T-cell (primary cell): ENCODE results near the gene ZNF496. TPM values are rescaled to one million over a fixed set of nuclear protein-coding genes. Genes with fewer than 3 reads are reported as not detected.
A peak's percentile ranks its signal among the peaks of the same experiment; 100 is the strongest.

ENCODE experiments used
- ATAC-seq, 4 experiments: fragments of 200-7000 bp in 3 of 4; fragments of 150-1000 bp in 1 of 4; cut with Tn5 transposase; replicated peaks in 1 of 4; 1 replicate in 3 of 4; 2 replicates in 1 of 4; pipeline ENCODE4 v1.10.0; 2021; ENCODE audit warnings: moderate library complexity in 3 of 4, mild to moderate bottlenecking in 2 of 4, moderate number of reproducible peaks in 1 of 4
- CTCF ChIA-PET, 2 donors: fragments of 300-600 bp; sonication (Branson Sonifier 250); formaldehyde crosslinking; loops; one replicate each; lab custom pipeline; 2022; ENCODE audit warnings: antibody characterized with exemption in 2 of 2; lab: Charles Lee
- POLR2A ChIA-PET, 2 donors: fragments of 300-600 bp; sonication (Branson Sonifier 250); formaldehyde crosslinking; loops; one replicate each; lab custom pipeline; 2022; ENCODE audit warnings: antibody characterized with exemption in 2 of 2; lab: Charles Lee
- DNase-seq, 35 experiments: peaks; one replicate each; pipeline versions ENCODE4 v3.0.0 to v3.0.0-alpha.2; 2013 to 2023
- H3K27ac ChIP-seq: one replicate; pipeline ENCODE4 v1.5.1; 2013; ENCODE audit warnings: low read length
- H3K27me3 ChIP-seq, 2 experiments: replicated peaks in 1 of 2; 1 replicate in 1 of 2; 2 replicates in 1 of 2; pipeline versions ENCODE4 v1.6.1 to v1.7.0; 2013; ENCODE audit warnings: low read length in 1 of 2, mixed read lengths in 1 of 2; ENCODE audit not compliant: control insufficient read depth in 2 of 2, insufficient read depth in 2 of 2; ENCODE audit errors: extremely low read depth in 1 of 2
- H3K36me3 ChIP-seq, 2 donors: 1 replicate in 1 of 2; 2 replicates in 1 of 2; pipeline versions ENCODE4 v1.6.1 to v1.7.0; 2013; ENCODE audit warnings: low read length in 1 of 2; ENCODE audit not compliant: control insufficient read depth in 2 of 2, insufficient read depth in 1 of 2; ENCODE audit errors: extremely low read depth in 1 of 2
- H3K4me1 ChIP-seq, 2 experiments: 1 replicate in 1 of 2; 2 replicates in 1 of 2; pipeline versions ENCODE4 v1.6.1 to v1.7.0; 2013; ENCODE audit warnings: low read length in 2 of 2, mixed read lengths in 1 of 2; ENCODE audit not compliant: insufficient read depth in 2 of 2, control insufficient read depth in 1 of 2; ENCODE audit errors: extremely low read depth in 1 of 2
- H3K4me3 ChIP-seq, 2 donors: 1 replicate in 1 of 2; 2 replicates in 1 of 2; pipeline versions ENCODE4 v1.5.1 to v1.7.0; 2013; ENCODE audit warnings: mild to moderate bottlenecking in 2 of 2, low read length in 1 of 2, moderate library complexity in 1 of 2; ENCODE audit not compliant: control insufficient read depth in 1 of 2; ENCODE audit errors: extremely low read depth in 1 of 2
- H3K9me3 ChIP-seq: 2 replicates; pipeline ENCODE4 v1.7.0; 2013
- H3K27ac Mint-ChIP-seq, 2 donors: one replicate each; pipeline ENCODE4 v1.8.0; 2020 to 2021; ENCODE audit warnings: mild to moderate bottlenecking in 2 of 2, mixed read lengths in 2 of 2
- H3K27me3 Mint-ChIP-seq, 2 donors: one replicate each; pipeline ENCODE4 v1.8.0; 2021 to 2022; ENCODE audit warnings: mixed read lengths in 2 of 2
- H3K36me3 Mint-ChIP-seq: one replicate; pipeline ENCODE4 v1.8.0; 2021; ENCODE audit warnings: mixed read lengths
- H3K4me1 Mint-ChIP-seq, 3 donors: one replicate each; pipeline ENCODE4 v1.8.0; 2020 to 2022; ENCODE audit warnings: mixed read lengths in 3 of 3, mild to moderate bottlenecking in 1 of 3
- H3K4me3 Mint-ChIP-seq, 3 donors: one replicate each; pipeline ENCODE4 v1.8.0; 2020 to 2022; ENCODE audit warnings: mild to moderate bottlenecking in 3 of 3, mixed read lengths in 3 of 3, moderate library complexity in 3 of 3
- H3K9me3 Mint-ChIP-seq, 3 donors: one replicate each; pipeline ENCODE4 v1.8.0; 2020 to 2022; ENCODE audit warnings: mixed read lengths in 3 of 3
- WGBS: methylation state at CpG from one replicate; pipeline ENCODE4 v1.1.5; 2013; ENCODE audit warnings: missing lambda C conversion rate; ENCODE audit not compliant: insufficient coverage; 5-methylcytosine and 5-hydroxymethylcytosine counted together
- total RNA-seq, 35 experiments: library from RNA in 6 of 35; stranded (reverse) in 6 of 35; fragments of 120-200 nt in 1 of 35; gene quantifications; one replicate each; pipeline versions ENCODE4 v1.2.1 to v1.2.4 and lab custom pipeline; 2013 to 2026

ZNF496 gene
- total RNA-seq, 5 donors from 2014 or later (not counting 1 experiment from before 2014, with no cell fraction given): 12.2 to 29.3 (median 23.6) TPM

- peaks cover 5% of the 10 kb centered on the region for H3K36me3 Mint-ChIP-seq
- H3K9me3 Mint-ChIP-seq: no peaks in the 10 kb centered on the region
- H3K4me1 Mint-ChIP-seq: peaks cover 14 to 49% (median 32%) of the 10 kb centered on the region in 3 donors
- Histone ChIP-seq H3K27me3 (peaks cover 0 to 6% of the 10 kb centered on the region in 2 experiments), H3K4me1 (peaks cover 11 to 30% of the 10 kb centered on the region in 2 experiments), H3K4me3 (peak overlapping the region; percentile 5 to 85), H3K9me3 (no peaks in the 10 kb centered on the region), H3K36me3 (peaks cover 9 to 13% of the 10 kb centered on the region in 2 donors), H3K27ac (no peak overlapping the region)
- H3K27me3 Mint-ChIP-seq: no peaks in the 10 kb centered on the region
- under 1% methylated on average over 37 of the region's 38 CpGs for WGBS
- DNase-seq (peak in 32 of 35 experiments; percentile 24 to 65 (median 38)), ATAC-seq (peak; percentile 50 to 68 (median 60))
- POLR2A ChIA-PET: no interaction called here
- peak overlapping the region; percentile 70 to 73 (median 72) for H3K4me3 Mint-ChIP-seq
- peak overlapping the region in 1 of 2 donors; percentile 71 for H3K27ac Mint-ChIP-seq
- CTCF ChIA-PET: interaction anchor here in 1 of 2 donors (0.6 kb wide), 1 partner anchor 12 kb away, joined by 4 read pairs; no protein-coding TSS in a partner anchor
These were observed 552 bp upstream of the ZNF496 start for GRCh38 chr1:247332215-247332622.

GRCh38 chr1:247331172-247331524 lies 519 bp downstream of the ZNF496 start:
- Mint-ChIP-seq H3K27me3 (no peaks in the 10 kb centered on the region), H3K4me3 (peak overlapping the region; percentile 86 to 96 (median 91)), H3K4me1 (peaks cover 14 to 57% (median 42%) of the 10 kb centered on the region in 3 donors), H3K27ac (peak overlapping the region in 1 of 2 donors; percentile 48), H3K9me3 (no peaks in the 10 kb centered on the region), H3K36me3 (peaks cover 5% of the 10 kb centered on the region)
- no peaks in the 10 kb centered on the region for H3K9me3 ChIP-seq
- H3K4me1 ChIP-seq: peaks cover 16 to 39% of the 10 kb centered on the region in 2 experiments
- CTCF ChIA-PET: no interaction called here
- POLR2A ChIA-PET: interaction anchor here in 1 of 2 donors (0.7 kb wide), 1 partner anchor 591 kb away, joined by 3 read pairs; no protein-coding TSS in a partner anchor
- under 1% methylated on average over 27 of the region's 36 CpGs for WGBS
- peak overlapping the region; percentile 71 to 85 for H3K4me3 ChIP-seq
- ATAC-seq (peak; percentile 62 to 73 (median 66)), DNase-seq (peak; percentile 36 to 76 (median 57))
- H3K36me3 ChIP-seq: peaks cover 9 to 13% of the 10 kb centered on the region in 2 donors
- H3K27me3 ChIP-seq: peaks cover 0 to 6% of the 10 kb centered on the region in 2 experiments
- H3K27ac ChIP-seq: peak overlapping the region; percentile 44

GRCh38 chr1:247330548-247331171 lies 1.0 kb downstream of the ZNF496 start:
- ChIA-PET POLR2A (interaction anchor here in 1 of 2 donors (0.7 kb wide), 1 partner anchor 592 kb away, joined by 3 read pairs; no protein-coding TSS in a partner anchor), CTCF (no interaction called here)
- H3K9me3 Mint-ChIP-seq: no peaks in the 10 kb centered on the region
- no peaks in the 10 kb centered on the region for H3K9me3 ChIP-seq
- H3K27ac Mint-ChIP-seq: peak overlapping the region in 1 of 2 donors; percentile 48
- H3K27me3 Mint-ChIP-seq: no peaks in the 10 kb centered on the region
- H3K4me1 Mint-ChIP-seq: peaks cover 14 to 59% (median 43%) of the 10 kb centered on the region in 3 donors
- no peak for DNase-seq
- H3K4me3 Mint-ChIP-seq: peak overlapping the region; percentile 86 to 96 (median 91)
- H3K36me3 ChIP-seq: peaks cover 9 to 13% of the 10 kb centered on the region in 2 donors
- ATAC-seq: no peak
- 20% methylated on average over 32 of the region's 37 CpGs for WGBS
- peaks cover 0 to 6% of the 10 kb centered on the region in 2 experiments for H3K27me3 ChIP-seq
- peaks cover 17 to 39% of the 10 kb centered on the region in 2 experiments for H3K4me1 ChIP-seq
- H3K36me3 Mint-ChIP-seq: peaks cover 5% of the 10 kb centered on the region
- no peak overlapping the region for H3K27ac ChIP-seq
- peak overlapping the region; percentile 71 to 85 for H3K4me3 ChIP-seq

GRCh38 chr1:247329097-247329617 lies 2.5 kb downstream of the ZNF496 start:
- H3K27ac ChIP-seq: no peak overlapping the region
- no peak overlapping the region for H3K4me3 ChIP-seq
- no peak for DNase-seq
- Mint-ChIP-seq H3K9me3 (no peaks in the 10 kb centered on the region), H3K27me3 (no peaks in the 10 kb centered on the region), H3K27ac (no peak overlapping the region), H3K36me3 (peaks cover 11% of the 10 kb centered on the region), H3K4me1 (peaks cover 14 to 47% (median 36%) of the 10 kb centered on the region in 3 donors), H3K4me3 (peak overlapping the region in 1 of 3 donors; percentile 13)
- no peak for ATAC-seq
- H3K4me1 ChIP-seq: peaks cover 17 to 41% of the 10 kb centered on the region in 2 experiments
- peaks cover 9 to 13% of the 10 kb centered on the region in 2 donors for H3K36me3 ChIP-seq
- H3K27me3 ChIP-seq: peaks cover 0 to 6% of the 10 kb centered on the region in 2 experiments
- H3K9me3 ChIP-seq: no peaks in the 10 kb centered on the region
- ChIA-PET POLR2A (no interaction called here), CTCF (no interaction called here)
- WGBS: 95% methylated on average over 23 of the region's 24 CpGs

- Mint-ChIP-seq H3K36me3 (peaks cover 13% of the 10 kb centered on the region), H3K4me1 (peaks cover 14 to 46% (median 39%) of the 10 kb centered on the region in 3 donors), H3K27me3 (no peaks in the 10 kb centered on the region), H3K9me3 (no peaks in the 10 kb centered on the region), H3K4me3 (no peak overlapping the region), H3K27ac (no peak overlapping the region)
- Histone ChIP-seq H3K9me3 (no peaks in the 10 kb centered on the region), H3K4me1 (peaks cover 19 to 44% of the 10 kb centered on the region in 2 experiments), H3K27ac (no peak overlapping the region), H3K27me3 (peaks cover 0 to 6% of the 10 kb centered on the region in 2 experiments), H3K36me3 (peaks cover 9 to 13% of the 10 kb centered on the region in 2 donors), H3K4me3 (no peak overlapping the region)
- ChIA-PET CTCF (no interaction called here), POLR2A (interaction anchor here in 1 of 2 donors (1.0 kb wide), 1 partner anchor 16 kb away, joined by 4 read pairs; no protein-coding TSS in a partner anchor)
- 69% methylated on average over 5 of the region's 5 CpGs for WGBS
- peak in 3 of 35 experiments; percentile 8 to 59 (median 21) for DNase-seq
- no peak for ATAC-seq
These were observed 3.4 kb downstream of the ZNF496 start for GRCh38 chr1:247328311-247328710.
